Fibroblast of the aortic adventitia (primary cell): ENCODE measurements around the gene GLA. TPM values are rescaled to one million over a fixed set of nuclear protein-coding genes. Genes with fewer than 3 reads are reported as not detected.

Source experiments
- DNase-seq: peaks from one replicate; pipeline ENCODE4 v3.0.0-alpha.2; 2010; ENCODE audit warnings: low read depth
- H3K4me3 ChIP-seq: 2 replicates; pipeline ENCODE4 v1.5.1; 2011; ENCODE audit warnings: low read depth, mild to moderate bottlenecking, control low read depth, low read length, moderate library complexity
- total RNA-seq: library from RNA; depleted of rRNA; stranded (reverse); fragments of >200 nt; gene quantifications from 2 replicates; pipeline ENCODE4 v1.2.3, GENCODE V29; 2012; ENCODE audit warnings: low replicate concordance
- TF ChIP-seq, protein P1 (sequence below): IDR thresholded peaks from 2 replicates; pipeline ENCODE4 v1.5.1; 2011; ENCODE audit warnings: mild to moderate bottlenecking, low read length, control low read depth, inconsistent platforms; ENCODE audit not compliant: insufficient read depth

GLA gene
- total RNA-seq, 1 donor: 18.8 TPM

DNA sequence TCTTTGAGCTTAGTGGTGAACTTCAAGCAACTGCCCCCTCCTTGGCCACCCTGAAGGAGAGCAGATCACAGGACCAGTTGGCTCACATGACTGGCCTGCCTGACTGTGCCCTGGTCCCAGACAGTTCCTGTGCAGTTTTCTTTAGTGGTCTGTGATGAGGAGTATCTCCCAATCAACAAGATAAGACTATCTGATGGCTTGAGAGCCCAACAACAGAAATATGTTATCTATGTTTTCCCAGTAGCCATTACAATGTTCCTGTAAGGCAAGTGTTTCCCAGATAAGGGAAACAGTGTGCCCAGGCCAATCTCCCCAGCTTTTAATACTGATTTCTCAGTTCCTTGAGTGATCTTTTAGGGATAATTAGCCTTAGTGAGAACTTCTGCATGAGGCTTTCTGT lies 45.0 kb downstream of the GLA start:
- DNase-seq: no peak
- no peak overlapping the region for H3K4me3 ChIP-seq
- TF ChIP-seq, protein P1, sequence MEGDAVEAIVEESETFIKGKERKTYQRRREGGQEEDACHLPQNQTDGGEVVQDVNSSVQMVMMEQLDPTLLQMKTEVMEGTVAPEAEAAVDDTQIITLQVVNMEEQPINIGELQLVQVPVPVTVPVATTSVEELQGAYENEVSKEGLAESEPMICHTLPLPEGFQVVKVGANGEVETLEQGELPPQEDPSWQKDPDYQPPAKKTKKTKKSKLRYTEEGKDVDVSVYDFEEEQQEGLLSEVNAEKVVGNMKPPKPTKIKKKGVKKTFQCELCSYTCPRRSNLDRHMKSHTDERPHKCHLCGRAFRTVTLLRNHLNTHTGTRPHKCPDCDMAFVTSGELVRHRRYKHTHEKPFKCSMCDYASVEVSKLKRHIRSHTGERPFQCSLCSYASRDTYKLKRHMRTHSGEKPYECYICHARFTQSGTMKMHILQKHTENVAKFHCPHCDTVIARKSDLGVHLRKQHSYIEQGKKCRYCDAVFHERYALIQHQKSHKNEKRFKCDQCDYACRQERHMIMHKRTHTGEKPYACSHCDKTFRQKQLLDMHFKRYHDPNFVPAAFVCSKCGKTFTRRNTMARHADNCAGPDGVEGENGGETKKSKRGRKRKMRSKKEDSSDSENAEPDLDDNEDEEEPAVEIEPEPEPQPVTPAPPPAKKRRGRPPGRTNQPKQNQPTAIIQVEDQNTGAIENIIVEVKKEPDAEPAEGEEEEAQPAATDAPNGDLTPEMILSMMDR: no peak

DNA sequence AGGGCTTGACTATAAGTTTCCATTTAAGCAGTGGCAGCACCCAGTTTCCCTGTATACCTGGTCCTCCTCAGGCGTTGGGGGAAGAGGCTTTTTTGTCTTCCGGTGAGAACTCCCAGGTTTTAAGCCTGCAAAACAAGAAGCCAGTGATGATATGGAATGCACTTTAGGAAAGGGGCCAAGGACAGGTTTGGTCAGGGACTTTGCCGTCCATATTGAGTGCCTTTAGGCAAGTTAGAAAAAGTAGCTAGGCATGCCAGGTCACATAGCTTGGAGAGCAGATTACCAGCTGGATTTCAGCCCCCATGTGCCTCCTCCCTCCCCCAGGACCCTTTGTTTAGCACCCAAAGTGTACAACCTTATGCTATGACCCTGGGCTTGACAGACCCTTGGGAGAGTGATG lies 45.6 kb downstream of the GLA start:
- TF ChIP-seq, protein P1: no peak
- no peak for DNase-seq
- no peak overlapping the region for H3K4me3 ChIP-seq

DNA sequence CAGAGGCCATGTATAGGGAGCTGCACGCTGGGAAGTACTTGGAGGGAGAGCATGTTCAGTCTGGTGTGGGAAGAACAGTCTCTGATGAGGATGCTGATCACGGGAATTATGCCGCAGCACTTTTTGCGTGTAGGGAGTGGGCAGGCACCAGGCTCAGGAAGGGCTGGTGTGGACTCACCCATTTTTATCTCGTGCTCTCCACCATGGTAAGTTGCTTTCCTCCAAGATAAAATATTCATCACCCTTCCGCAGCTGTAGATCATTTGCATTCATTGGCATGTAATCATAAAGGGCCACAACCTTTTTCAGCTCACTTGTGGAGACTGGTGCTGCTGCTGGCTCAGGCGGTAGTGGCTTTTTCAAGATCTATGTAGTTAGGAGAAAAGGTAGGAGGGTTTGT lies 47.3 kb downstream of the GLA start:
- TF ChIP-seq, protein P1: no peak
- no peak overlapping the region for H3K4me3 ChIP-seq
- no peak for DNase-seq

DNA sequence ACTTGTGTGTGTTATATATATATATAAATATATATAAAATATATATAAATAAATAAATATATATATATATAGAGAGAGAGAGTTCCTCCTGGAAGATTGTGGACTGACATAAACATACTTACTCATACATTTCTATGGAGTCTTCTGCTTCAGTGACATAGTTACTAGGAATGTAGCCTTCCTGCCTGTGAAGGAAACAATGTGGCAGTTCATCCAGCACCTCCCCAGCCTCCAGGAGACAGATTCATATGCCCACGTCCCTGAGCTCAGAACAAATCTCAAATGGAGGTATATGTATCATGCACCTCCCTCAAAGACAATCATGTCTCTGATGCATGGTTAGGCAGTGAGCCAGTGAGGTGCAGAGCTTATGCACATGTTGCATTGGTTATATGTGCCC lies 47.8 kb downstream of the GLA start:
- DNase-seq: no peak
- H3K4me3 ChIP-seq: no peak overlapping the region
- TF ChIP-seq, protein P1: no peak

DNA sequence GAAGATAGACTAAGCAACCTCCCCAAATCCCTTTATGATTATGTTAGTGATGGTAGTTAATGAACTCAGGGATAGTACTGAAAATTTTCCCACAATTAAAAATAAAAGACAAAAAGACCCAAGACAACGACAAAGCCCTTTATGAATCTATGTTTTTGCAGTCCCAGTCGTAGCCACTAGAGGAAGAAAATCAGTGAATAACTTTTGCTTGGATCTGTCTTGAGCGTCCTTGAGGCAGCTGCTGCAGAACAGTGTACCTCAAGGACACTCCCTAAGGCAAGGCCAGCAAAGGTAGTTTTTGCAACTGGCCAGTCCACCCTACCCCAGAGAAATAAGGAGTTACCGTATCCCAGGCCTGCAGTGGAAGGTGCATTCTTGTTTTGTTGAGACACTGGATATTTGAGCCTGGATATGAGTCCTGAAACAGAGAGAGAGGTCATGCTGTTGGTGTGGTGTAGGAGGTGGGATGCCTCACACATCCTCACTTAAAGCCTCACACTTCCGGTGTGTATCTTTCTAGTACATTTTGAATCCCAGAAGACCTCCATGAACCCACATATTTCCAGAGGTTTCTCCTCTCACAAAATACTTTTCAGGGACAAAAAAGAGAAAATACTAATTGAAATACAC lies 50.4 kb downstream of the GLA start:
- DNase-seq: peak; percentile 17
- H3K4me3 ChIP-seq: no peak overlapping the region
- TF ChIP-seq, protein P1: peak; percentile 55

DNA sequence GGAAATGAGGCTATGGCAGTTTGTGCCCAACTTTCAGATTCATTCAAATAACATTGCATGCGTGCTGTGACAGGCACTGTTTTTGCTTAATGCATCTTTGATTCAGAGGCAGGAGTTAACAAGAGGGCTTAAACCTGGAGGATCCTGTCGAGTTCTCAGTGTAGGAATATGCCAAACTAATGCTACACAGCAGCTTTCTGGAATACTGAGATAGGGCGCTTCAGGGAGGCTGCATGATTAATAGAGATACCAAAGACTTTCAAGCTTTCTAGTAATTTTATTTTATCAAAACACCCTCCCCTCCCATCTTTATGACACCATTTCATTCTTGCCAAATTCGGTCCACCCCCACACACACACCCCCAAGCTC lies 58.5 kb downstream of the GLA start:
- TF ChIP-seq, protein P1: no peak
- DNase-seq: no peak
- H3K4me3 ChIP-seq: peak overlapping the region; percentile 83
